ENCODE measurements around the gene ARL4C. TPM values are rescaled to one million over a fixed set of nuclear protein-coding genes. Genes with fewer than 3 reads are reported as not detected.
A peak's percentile ranks its signal among the peaks of the same experiment; 100 is the strongest.

The ARL4C gene
- polyA plus RNA-seq, 2 of the 4 experiments (the other 2 are of a cell fraction), result 70.4 to 70.9 TPM

DNA sequence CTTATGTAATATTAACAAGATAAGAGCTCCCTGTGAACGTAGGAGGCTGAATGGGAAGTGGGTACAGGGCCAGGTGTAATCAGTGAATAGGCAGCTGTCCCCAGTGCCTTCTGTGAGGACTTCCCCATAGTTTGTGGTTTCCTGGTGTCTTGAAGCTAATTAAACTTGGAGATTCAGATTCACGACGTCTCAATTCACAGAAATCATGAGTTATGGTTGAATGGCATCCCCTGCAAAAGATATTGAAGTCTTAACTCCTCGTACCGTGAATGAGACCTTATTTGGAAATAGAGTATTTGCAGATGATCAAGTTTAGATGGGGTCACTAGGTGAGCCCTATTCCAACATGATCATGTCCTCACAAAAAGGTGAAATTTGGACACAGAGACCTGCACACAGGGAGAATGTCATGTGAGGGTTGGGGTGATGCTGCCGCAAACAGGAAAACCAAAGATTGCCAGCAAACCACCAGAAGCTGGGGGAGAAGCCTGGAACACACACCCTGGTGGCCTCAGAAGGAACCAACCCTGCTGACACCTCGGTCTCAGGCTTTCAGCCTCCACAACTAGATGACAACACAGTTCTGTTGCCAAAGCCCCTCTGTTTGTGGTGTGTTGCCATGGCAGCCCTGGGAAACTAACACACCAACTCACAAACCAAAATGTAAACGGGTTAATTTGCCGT is 13.2 kb downstream of the ARL4C start:
- H3K4me2 ChIP-seq, result no peak overlapping the region
- ATAC-seq (peak; percentile 60 to 75; a peak in 4 of 6 replicates), FAIRE-seq (no peak), DNase-seq (ENCODE audit: low read depth in 1 of 2, low spot score in 1 of 2) (peak in 1 of 2 experiments; percentile 43)
- no peak overlapping the region for H3K4me3 ChIP-seq
- H3K27ac ChIP-seq, result peak overlapping the region in 1 of 2 experiments; percentile 59; a peak in 3 of 6 replicates
- no peaks in the 10 kb centered on the region for H3K9me3 ChIP-seq
- no peaks in the 10 kb centered on the region for H3K4me1 ChIP-seq
- CTCF ChIA-PET, result interaction anchor here (0.6 kb wide), 1 partner anchor 453 kb away, joined by 3 read pairs; no protein-coding TSS in a partner anchor
- 80% methylated on average over 9 of the region's 9 CpGs for WGBS (ENCODE audit: missing lambda C conversion rate)
- 0 out of 3 replicates have a peak, but pooled peaks have one; percentile 8 for TF ChIP-seq SMC3 (IDR thresholded peaks at IDR 0.05)
- TF ChIP-seq NR3C1 (IDR thresholded peaks at IDR 0.05), result no peak
- POLR2A ChIA-PET, result no interaction called here

DNA sequence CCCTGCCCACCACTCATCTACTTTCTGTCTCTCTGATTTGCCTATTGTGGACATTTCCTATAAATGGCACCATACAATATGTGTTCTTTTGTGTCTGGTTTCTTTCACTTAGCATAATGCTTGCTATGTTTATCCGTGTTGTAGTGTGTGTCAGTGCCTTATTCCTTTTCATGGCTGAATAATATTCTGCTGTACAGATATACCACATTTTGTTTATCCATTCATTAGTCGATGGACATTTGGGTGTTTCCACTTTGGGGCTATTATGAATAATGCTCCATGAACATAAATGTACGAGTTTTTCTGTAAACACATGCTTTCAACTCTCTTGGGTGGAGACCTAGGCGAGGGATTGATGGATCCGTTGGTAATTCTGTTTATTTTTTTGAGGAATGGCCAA is 15.6 kb downstream of the ARL4C start:
- ChIA-PET POLR2A (no interaction called here), CTCF (no interaction called here)
- Histone ChIP-seq H3K4me3 (no peak overlapping the region), H3K4me2 (no peak overlapping the region), H3K27ac (no peak overlapping the region), H3K9me3 (no peaks in the 10 kb centered on the region), H3K4me1 (no peaks in the 10 kb centered on the region)
- DNase-seq (ENCODE audit: low read depth in 1 of 2, low spot score in 1 of 2), result no peak
- FAIRE-seq, result no peak
- ATAC-seq, result no peak
- TF ChIP-seq CHD2 (IDR thresholded peaks at IDR 0.05; ENCODE audit: low read length, partially characterized antibody) (no peak), SMC3 (IDR thresholded peaks at IDR 0.05) (no peak), KDM1A (IDR thresholded peaks at IDR 0.05; ENCODE audit: low read depth) (no peak), SREBF2 (IDR thresholded peaks at IDR 0.05) (no peak), EHMT2 (IDR thresholded peaks at IDR 0.05; ENCODE audit: low read depth) (no peak)
- TF ChIP-seq, protein P1, sequence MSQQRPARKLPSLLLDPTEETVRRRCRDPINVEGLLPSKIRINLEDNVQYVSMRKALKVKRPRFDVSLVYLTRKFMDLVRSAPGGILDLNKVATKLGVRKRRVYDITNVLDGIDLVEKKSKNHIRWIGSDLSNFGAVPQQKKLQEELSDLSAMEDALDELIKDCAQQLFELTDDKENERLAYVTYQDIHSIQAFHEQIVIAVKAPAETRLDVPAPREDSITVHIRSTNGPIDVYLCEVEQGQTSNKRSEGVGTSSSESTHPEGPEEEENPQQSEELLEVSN (IDR thresholded peaks at IDR 0.05; ENCODE audit: borderline replicate concordance, low read depth), result no peak
- TF ChIP-seq, protein P2, sequence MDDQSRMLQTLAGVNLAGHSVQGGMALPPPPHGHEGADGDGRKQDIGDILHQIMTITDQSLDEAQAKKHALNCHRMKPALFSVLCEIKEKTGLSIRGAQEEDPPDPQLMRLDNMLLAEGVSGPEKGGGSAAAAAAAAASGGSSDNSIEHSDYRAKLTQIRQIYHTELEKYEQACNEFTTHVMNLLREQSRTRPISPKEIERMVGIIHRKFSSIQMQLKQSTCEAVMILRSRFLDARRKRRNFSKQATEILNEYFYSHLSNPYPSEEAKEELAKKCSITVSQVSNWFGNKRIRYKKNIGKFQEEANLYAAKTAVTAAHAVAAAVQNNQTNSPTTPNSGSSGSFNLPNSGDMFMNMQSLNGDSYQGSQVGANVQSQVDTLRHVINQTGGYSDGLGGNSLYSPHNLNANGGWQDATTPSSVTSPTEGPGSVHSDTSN (IDR thresholded peaks at IDR 0.05), result no peak
- TF ChIP-seq, protein P3, sequence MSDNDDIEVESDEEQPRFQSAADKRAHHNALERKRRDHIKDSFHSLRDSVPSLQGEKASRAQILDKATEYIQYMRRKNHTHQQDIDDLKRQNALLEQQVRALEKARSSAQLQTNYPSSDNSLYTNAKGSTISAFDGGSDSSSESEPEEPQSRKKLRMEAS (IDR thresholded peaks at IDR 0.05), result no peak
- WGBS (ENCODE audit: missing lambda C conversion rate), result 81% methylated on average over 5 of the region's 5 CpGs

DNA sequence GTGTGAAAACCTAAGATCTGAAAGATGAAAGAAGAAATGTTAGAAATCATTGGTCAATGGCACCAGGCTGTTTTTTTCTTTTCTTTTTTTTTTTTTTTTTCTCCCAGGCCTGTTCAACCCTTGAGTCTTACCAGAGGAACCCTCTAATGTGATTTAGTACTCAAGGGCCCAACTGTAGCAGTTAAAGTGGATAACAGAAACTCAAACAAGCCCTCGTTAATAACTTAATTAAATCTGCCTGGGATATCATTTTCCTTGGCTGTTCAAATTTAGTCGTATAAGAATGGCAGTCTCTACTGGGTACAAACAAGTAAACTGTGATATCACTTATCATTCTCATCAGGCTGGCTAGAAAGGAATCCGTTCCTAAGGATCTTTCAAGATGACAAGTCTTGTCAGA is 16.5 kb downstream of the ARL4C start:
- DNase-seq (ENCODE audit: low read depth in 1 of 2, low spot score in 1 of 2) (no peak), ATAC-seq (no peak), FAIRE-seq (no peak)
- ChIA-PET POLR2A (no interaction called here), CTCF (no interaction called here)
- no peak for TF ChIP-seq TFCP2L1 (CRISPR knock-in tag; IDR thresholded peaks at IDR 0.05)
- TF ChIP-seq, protein P4, sequence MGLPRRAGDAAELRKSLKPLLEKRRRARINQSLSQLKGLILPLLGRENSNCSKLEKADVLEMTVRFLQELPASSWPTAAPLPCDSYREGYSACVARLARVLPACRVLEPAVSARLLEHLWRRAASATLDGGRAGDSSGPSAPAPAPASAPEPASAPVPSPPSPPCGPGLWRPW (IDR thresholded peaks at IDR 0.05), result no peak
- Histone ChIP-seq H3K4me3 (no peak overlapping the region), H3K9me3 (no peaks in the 10 kb centered on the region), H3K27ac (no peak overlapping the region), H3K4me1 (no peaks in the 10 kb centered on the region), H3K4me2 (no peak overlapping the region)
- 86% methylated on average over 3 of the region's 3 CpGs for WGBS (ENCODE audit: missing lambda C conversion rate)

DNA sequence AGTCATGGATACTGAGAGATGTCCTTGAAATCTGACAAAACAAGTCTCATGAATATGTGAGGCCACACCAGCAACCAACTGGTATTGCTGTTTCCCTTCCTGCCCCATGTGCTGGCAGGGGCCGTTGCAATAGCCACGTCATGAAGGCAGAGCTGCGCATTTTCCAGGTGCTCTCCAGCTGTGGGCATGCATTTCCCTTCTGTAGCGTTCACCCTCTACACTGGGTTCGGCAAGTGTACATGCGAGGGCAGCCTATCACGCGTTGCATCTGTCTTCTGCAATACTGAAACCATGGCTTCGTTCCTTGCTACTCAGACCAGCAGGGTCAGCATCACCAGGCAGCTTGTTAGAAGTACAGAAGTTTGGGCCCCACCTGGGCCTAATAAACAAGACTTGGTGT is 17.4 kb downstream of the ARL4C start:
- Histone ChIP-seq H3K27ac (no peak overlapping the region), H3K4me1 (no peaks in the 10 kb centered on the region), H3K9me3 (no peaks in the 10 kb centered on the region), H3K4me2 (no peak overlapping the region), H3K4me3 (no peak overlapping the region)
- 93% methylated on average over 9 of the region's 9 CpGs for WGBS (ENCODE audit: missing lambda C conversion rate)
- no peak for FAIRE-seq
- DNase-seq (ENCODE audit: low read depth in 1 of 2, low spot score in 1 of 2), result no peak
- POLR2A ChIA-PET, result no interaction called here
- no peak for ATAC-seq
- CTCF ChIA-PET, result no interaction called here
- TF ChIP-seq POLR2AphosphoS2 (conservative IDR thresholded peaks at IDR 0.05; ENCODE audit: low read length), result no peak
- TF ChIP-seq RNF2 (IDR thresholded peaks at IDR 0.05; ENCODE audit: borderline replicate concordance, low read depth), result no peak
- TF ChIP-seq FOSB (CRISPR knock-in tag; IDR thresholded peaks at IDR 0.05), result no peak
- TF ChIP-seq, protein P5, sequence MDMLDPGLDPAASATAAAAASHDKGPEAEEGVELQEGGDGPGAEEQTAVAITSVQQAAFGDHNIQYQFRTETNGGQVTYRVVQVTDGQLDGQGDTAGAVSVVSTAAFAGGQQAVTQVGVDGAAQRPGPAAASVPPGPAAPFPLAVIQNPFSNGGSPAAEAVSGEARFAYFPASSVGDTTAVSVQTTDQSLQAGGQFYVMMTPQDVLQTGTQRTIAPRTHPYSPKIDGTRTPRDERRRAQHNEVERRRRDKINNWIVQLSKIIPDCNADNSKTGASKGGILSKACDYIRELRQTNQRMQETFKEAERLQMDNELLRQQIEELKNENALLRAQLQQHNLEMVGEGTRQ (IDR thresholded peaks at IDR 0.05), result no peak
- TF ChIP-seq, protein P1 (IDR thresholded peaks at IDR 0.05; ENCODE audit: borderline replicate concordance, low read depth), result no peak
- TF ChIP-seq RARB (CRISPR knock-in tag; IDR thresholded peaks at IDR 0.05), result no peak
- TF ChIP-seq HDAC2 (IDR thresholded peaks at IDR 0.05), result no peak
- no peak for TF ChIP-seq CEBPB (IDR thresholded peaks at IDR 0.05)
- TF ChIP-seq TP53 (CRISPR knock-in tag; IDR thresholded peaks at IDR 0.05), result no peak
- TF ChIP-seq EP300 (IDR thresholded peaks at IDR 0.05), result no peak
- TF ChIP-seq HOXB5 (CRISPR knock-in tag; IDR thresholded peaks at IDR 0.05), result no peak
- TF ChIP-seq RFX5 (IDR thresholded peaks at IDR 0.05), result no peak
- TF ChIP-seq FOXS1 (CRISPR knock-in tag; IDR thresholded peaks at IDR 0.05), result no peak
- TF ChIP-seq ZC3H11A (IDR thresholded peaks at IDR 0.05), result no peak
- TF ChIP-seq, protein P6, sequence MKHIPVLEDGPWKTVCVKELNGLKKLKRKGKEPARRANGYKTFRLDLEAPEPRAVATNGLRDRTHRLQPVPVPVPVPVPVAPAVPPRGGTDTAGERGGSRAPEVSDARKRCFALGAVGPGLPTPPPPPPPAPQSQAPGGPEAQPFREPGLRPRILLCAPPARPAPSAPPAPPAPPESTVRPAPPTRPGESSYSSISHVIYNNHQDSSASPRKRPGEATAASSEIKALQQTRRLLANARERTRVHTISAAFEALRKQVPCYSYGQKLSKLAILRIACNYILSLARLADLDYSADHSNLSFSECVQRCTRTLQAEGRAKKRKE (CRISPR knock-in tag; IDR thresholded peaks at IDR 0.05; ENCODE audit: low read depth), result no peak
- no peak for TF ChIP-seq CHD2 (IDR thresholded peaks at IDR 0.05; ENCODE audit: low read length, partially characterized antibody)
- TF ChIP-seq POLR2A (IDR thresholded peaks at IDR 0.05; ENCODE audit: low read length), result no peak
- TF ChIP-seq EHF (CRISPR knock-in tag; IDR thresholded peaks at IDR 0.05), result no peak
- no peak for TF ChIP-seq CBX2 (IDR thresholded peaks at IDR 0.05; ENCODE audit: borderline replicate concordance, low read depth)
